CD14-positive monocyte (primary cell): Measurements from ENCODE around the gene SLC30A3. TPM values are rescaled to one million over a fixed set of nuclear protein-coding genes. Genes with fewer than 3 reads are reported as not detected.
A peak's percentile ranks its signal among the peaks of the same experiment; 100 is the strongest.

Experiments used
- DNase-seq, 3 donors: peaks; one replicate each; pipeline ENCODE4 v3.0.0-alpha.2; 2011 to 2022
- H2AFZ ChIP-seq: 2 replicates; pipeline ENCODE4 v1.6.0; 2012; ENCODE audit warnings: mild to moderate bottlenecking, low read depth, low read length, inconsistent platforms; ENCODE audit not compliant: insufficient read depth, poor library complexity, severe bottlenecking
- H3K27ac ChIP-seq, 2 donors: 1 replicate in 1 of 2; 2 replicates in 1 of 2; pipeline ENCODE4 v1.5.1; 2012 to 2013; ENCODE audit warnings: low read length in 2 of 2, control low read depth in 1 of 2, inconsistent platforms in 1 of 2, low read depth in 1 of 2, mild to moderate bottlenecking in 1 of 2
- H3K27me3 ChIP-seq, 2 donors: one replicate each; pipeline versions ENCODE4 v1.6.0 to v1.6.1; 2011 to 2013; ENCODE audit warnings: low read length in 2 of 2; ENCODE audit not compliant: control insufficient read depth in 2 of 2, insufficient read depth in 2 of 2
- H3K36me3 ChIP-seq, 2 donors: replicated peaks in 1 of 2; 1 replicate in 1 of 2; 2 replicates in 1 of 2; pipeline versions ENCODE4 v1.5.1 to v1.6.1; 2012 to 2013; ENCODE audit warnings: low read length in 2 of 2, control low read depth in 1 of 2, inconsistent platforms in 1 of 2, mild to moderate bottlenecking in 1 of 2; ENCODE audit not compliant: insufficient read depth in 2 of 2, control insufficient read depth in 1 of 2
- H3K4me1 ChIP-seq, 2 donors: 1 replicate in 1 of 2; 2 replicates in 1 of 2; pipeline versions ENCODE4 v1.5.1 to v1.6.1; 2012 to 2013; ENCODE audit warnings: low read length in 2 of 2, control low read depth in 1 of 2, inconsistent platforms in 1 of 2, mild to moderate bottlenecking in 1 of 2, moderate library complexity in 1 of 2; ENCODE audit not compliant: insufficient read depth in 2 of 2, control insufficient read depth in 1 of 2
- H3K4me2 ChIP-seq: replicated peaks from 2 replicates; pipeline ENCODE3; 2012; ENCODE audit warnings: low read length, moderate library complexity, mild to moderate bottlenecking; ENCODE audit not compliant: poor library complexity, severe bottlenecking; ENCODE audit errors: extremely low read depth
- H3K4me3 ChIP-seq, 3 experiments: fragments of 200-600 bp in 1 of 3; sonication (generic) in 1 of 3; replicated peaks in 1 of 3; 1 replicate in 2 of 3; 2 replicates in 1 of 3; pipeline ENCODE4 v1.5.1; 2011 to 2013; ENCODE audit warnings: low read length in 3 of 3, mild to moderate bottlenecking in 3 of 3, control low read depth in 2 of 3, low read depth in 2 of 3, inconsistent platforms in 1 of 3, moderate library complexity in 1 of 3
- H3K79me2 ChIP-seq: 2 replicates; pipeline ENCODE4 v1.6.0; 2012; ENCODE audit warnings: mild to moderate bottlenecking, control low read depth, inconsistent platforms, low read length, moderate library complexity; ENCODE audit not compliant: insufficient read depth
- H3K9ac ChIP-seq: 2 replicates; pipeline ENCODE4 v1.6.0; 2017; ENCODE audit warnings: low read length, mild to moderate bottlenecking; ENCODE audit not compliant: insufficient read depth, poor library complexity, severe bottlenecking
- H3K9me3 ChIP-seq, 2 donors: replicated peaks in 1 of 2; 1 replicate in 1 of 2; 2 replicates in 1 of 2; pipeline versions ENCODE4 v1.5.1 to v1.6.1; 2012 to 2013; ENCODE audit warnings: low read length in 2 of 2, control low read depth in 1 of 2; ENCODE audit not compliant: control insufficient read depth in 1 of 2, insufficient read depth in 1 of 2
- H4K20me1 ChIP-seq: 2 replicates; pipeline ENCODE4 v1.6.0; 2012; ENCODE audit warnings: mild to moderate bottlenecking, low read length, control low read depth, moderate library complexity; ENCODE audit not compliant: insufficient read depth
- H3K27ac Mint-ChIP-seq, 7 donors: one replicate each; pipeline ENCODE4 v1.8.0; 2020; ENCODE audit warnings: mild to moderate bottlenecking in 7 of 7, mixed read lengths in 7 of 7, moderate library complexity in 6 of 7, inconsistent platforms in 2 of 7
- H3K27me3 Mint-ChIP-seq, 3 donors: one replicate each; pipeline ENCODE4 v1.8.0; 2021 to 2022; ENCODE audit warnings: low read depth in 3 of 3, mild to moderate bottlenecking in 3 of 3, mixed read lengths in 3 of 3, moderate library complexity in 3 of 3, inconsistent platforms in 1 of 3
- H3K36me3 Mint-ChIP-seq, 2 donors: one replicate each; pipeline ENCODE4 v1.8.0; 2020; ENCODE audit warnings: mixed read lengths in 2 of 2, inconsistent platforms in 1 of 2, mild to moderate bottlenecking in 1 of 2
- H3K4me1 Mint-ChIP-seq: one replicate; pipeline ENCODE4 v1.8.0; 2020; ENCODE audit warnings: mild to moderate bottlenecking, mixed read lengths
- H3K4me3 Mint-ChIP-seq, 2 donors: one replicate each; pipeline ENCODE4 v1.8.0; 2020; ENCODE audit warnings: mild to moderate bottlenecking in 2 of 2, mixed read lengths in 2 of 2, moderate library complexity in 1 of 2
- H3K9me3 Mint-ChIP-seq, 7 donors: one replicate each; pipeline ENCODE4 v1.8.0; 2020 to 2022; ENCODE audit warnings: mixed read lengths in 7 of 7, mild to moderate bottlenecking in 6 of 7, moderate library complexity in 6 of 7, inconsistent platforms in 2 of 7
- CTCF ChIP-seq: fragments of 200-600 bp; IDR thresholded peaks from one replicate; pipeline ENCODE4 v1.8.0; 2022; ENCODE audit warnings: antibody characterized with exemption, mild to moderate bottlenecking
- WGBS: methylation state at CpG from one replicate; pipeline ENCODE4 v1.1.5; 2013; ENCODE audit warnings: missing lambda C conversion rate; ENCODE audit not compliant: insufficient coverage; 5-methylcytosine and 5-hydroxymethylcytosine counted together
- intact Hi-C, 2 donors: fragments of 100-400 bp; cut with micrococcal nuclease; formaldehyde crosslinking; loops; one replicate each; pipeline versions ENCODE4 v1.15.0 to v1.15.1; 2023
- polyA plus RNA-seq, 3 donors: library from polyadenylated mRNA; depleted of rRNA in 1 of 3; unstranded in 2 of 3; stranded (reverse) in 1 of 3; fragments of 300-500 nt in 2 of 3; fragments of >200 nt in 1 of 3; fragmentation: Illumina TruSeq in 2 of 3; gene quantifications; 1 replicate in 2 of 3; 2 replicates in 1 of 3; pipeline ENCODE4 v1.2.3, GENCODE V29; 2012 to 2021

Gene SLC30A3
- polyA plus RNA-seq, 3 donors: 0.08 TPM; not detected in 2

DNA sequence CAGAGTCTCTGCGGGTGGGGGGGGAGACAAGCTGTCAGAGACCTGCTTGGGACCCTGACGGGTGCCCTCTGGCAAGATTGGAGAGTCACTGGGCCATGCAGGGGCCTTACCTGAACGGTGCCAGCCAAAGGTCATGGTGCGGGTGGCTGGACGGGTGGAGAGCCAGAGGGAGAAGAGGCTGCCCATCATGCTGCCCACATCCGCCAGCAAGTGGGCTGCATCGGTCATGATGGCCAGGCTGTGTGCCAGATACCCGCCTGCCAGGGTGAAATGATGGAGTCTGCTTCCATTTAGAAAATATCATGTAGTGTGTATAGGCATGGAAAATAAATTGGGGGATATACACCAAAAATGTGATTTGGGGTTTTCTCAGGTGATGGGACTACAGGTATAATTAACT, 4.8 kb downstream of the SLC30A3 start:
- no peaks in the 10 kb centered on the region for H3K79me2 ChIP-seq
- no peaks in the 10 kb centered on the region for H4K20me1 ChIP-seq
- peaks cover 0 to 12% of the 10 kb centered on the region in 2 donors for H3K9me3 ChIP-seq
- H2AFZ ChIP-seq: no peak overlapping the region
- Mint-ChIP-seq H3K4me1 (peaks cover 6% of the 10 kb centered on the region), H3K4me3 (no peak overlapping the region), H3K9me3 (peaks cover 0 to 8% (median 4%) of the 10 kb centered on the region in 7 donors), H3K27me3 (peaks cover 39 to 57% (median 46%) of the 10 kb centered on the region in 3 donors), H3K27ac (peak overlapping the region in 1 of 7 donors; percentile 9), H3K36me3 (peaks cover under 1 to 12% of the 10 kb centered on the region in 2 donors)
- peaks cover 28 to 44% of the 10 kb centered on the region in 2 donors for H3K27me3 ChIP-seq
- TF ChIP-seq CTCF: no peak
- H3K4me2 ChIP-seq: no peak overlapping the region
- WGBS: 88% methylated on average over 4 of the region's 8 CpGs
- no peaks in the 10 kb centered on the region for H3K36me3 ChIP-seq
- no peak overlapping the region for H3K9ac ChIP-seq
- intact Hi-C loops: no loop called here
- H3K4me3 ChIP-seq: no peak overlapping the region
- DNase-seq: no peak
- H3K27ac ChIP-seq: no peak overlapping the region
- H3K4me1 ChIP-seq: peaks cover 3 to 14% of the 10 kb centered on the region in 2 donors

GRCh38 chr2:27256855-27257454, 5.9 kb downstream of the SLC30A3 start:
- H3K27ac ChIP-seq: no peak overlapping the region
- Mint-ChIP-seq H3K36me3 (peaks cover 0 to 12% of the 10 kb centered on the region in 2 donors), H3K4me3 (no peak overlapping the region), H3K27me3 (peaks cover 39 to 60% (median 48%) of the 10 kb centered on the region in 3 donors), H3K9me3 (peaks cover 0 to 6% (median 4%) of the 10 kb centered on the region in 7 donors), H3K27ac (no peak overlapping the region), H3K4me1 (peaks cover 5% of the 10 kb centered on the region)
- H2AFZ ChIP-seq: no peak overlapping the region
- no peaks in the 10 kb centered on the region for H4K20me1 ChIP-seq
- no peaks in the 10 kb centered on the region for H3K79me2 ChIP-seq
- H3K4me1 ChIP-seq: peaks cover 0 to 3% of the 10 kb centered on the region in 2 donors
- TF ChIP-seq CTCF: no peak
- peaks cover 0 to 12% of the 10 kb centered on the region in 2 donors for H3K9me3 ChIP-seq
- H3K36me3 ChIP-seq: no peaks in the 10 kb centered on the region
- no peak overlapping the region for H3K9ac ChIP-seq
- DNase-seq: no peak
- 84% methylated on average over 3 of the region's 7 CpGs for WGBS
- intact Hi-C loops: no loop called here
- no peak overlapping the region for H3K4me3 ChIP-seq
- H3K27me3 ChIP-seq: peaks cover 23 to 39% of the 10 kb centered on the region in 2 donors
- H3K4me2 ChIP-seq: no peak overlapping the region
